ENCODE results near the gene LINGO3. TPM values are rescaled to one million over a fixed set of nuclear protein-coding genes. Genes with fewer than 3 reads are reported as not detected.

LINGO3 gene
- total and polyA plus RNA-seq, 2 donors (not counting 3 experiments of a cell fraction or from before 2014, with no cell fraction given), result not detected

- Histone ChIP-seq H3K9me3 (replicated peaks; ENCODE audit: control insufficient read depth, insufficient read depth, low read length) (no peaks in the 10 kb centered on the region), H3K4me1 (ENCODE audit: control insufficient read depth, extremely low read depth, insufficient read depth, low read length) (peaks cover 5% of the 10 kb centered on the region), H3K9ac (replicated peaks; ENCODE audit: extremely low read depth, insufficient read depth, low read length) (no peak overlapping the region), H2AFZ (ENCODE audit: low read depth, low read length) (no peak overlapping the region), H3K4me3 (replicated peaks in 1 of 3; ENCODE audit: insufficient read depth in 1 of 3, low read depth in 1 of 3, low read length in 3 of 3) (no peak overlapping the region), H3K4me2 (ENCODE audit: insufficient read depth, low read length) (no peak overlapping the region), H3K27ac (ENCODE audit: insufficient read depth, low read depth, low read length) (no peak overlapping the region), H3K27me3 (ENCODE audit: control insufficient read depth in 2 of 2, insufficient read depth in 2 of 2, low read length in 2 of 2) (peaks cover 43 to 56% of the 10 kb centered on the region in 2 experiments), H4K20me1 (replicated peaks; ENCODE audit: control insufficient read depth, extremely low read depth, insufficient read depth, low read length) (no peaks in the 10 kb centered on the region), H3K9me1 (replicated peaks; ENCODE audit: control insufficient read depth, extremely low read depth, insufficient read depth, low read length) (no peaks in the 10 kb centered on the region), H3K79me2 (ENCODE audit: control insufficient read depth, insufficient read depth, low read length) (no peaks in the 10 kb centered on the region), H3K36me3 (ENCODE audit: control insufficient read depth in 2 of 2, extremely low read depth in 1 of 2, insufficient read depth in 2 of 2, low read length in 2 of 2) (no peaks in the 10 kb centered on the region)
- ChIA-PET CTCF (interaction anchor here (0.9 to 2.0 kb wide), 2 partner anchors 11 to 30 kb away, joined by 4 to 7 read pairs; no protein-coding TSS in a partner anchor), POLR2A (no interaction called here)
- DNase-seq (ENCODE audit: low read depth, low spot score) (peak; percentile 26), FAIRE-seq (no peak)
- dilution Hi-C loops (cut with MboI; ENCODE audit: extremely low pct_ligation_motif_present, low sequenced_read_pairs) (no loop called here), intact Hi-C loops (cut with micrococcal nuclease) (no loop called here)
- TF ChIP-seq GATA2 (IDR thresholded peaks at IDR 0.05; ENCODE audit: insufficient read depth, insufficient read length, low read depth, low read length), result no peak
- no peak for TF ChIP-seq JUN (IDR thresholded peaks at IDR 0.05; ENCODE audit: borderline replicate concordance, insufficient read depth, insufficient read length, low read depth)
- peak; percentile 89 for TF ChIP-seq EZH2 (IDR thresholded peaks at IDR 0.05; ENCODE audit: borderline replicate concordance, low read depth, low read length, severe bottlenecking)
- TF ChIP-seq POLR2AphosphoS5 (IDR thresholded peaks at IDR 0.05; ENCODE audit: insufficient read depth, low read depth, low read length), result no peak
- no peak for TF ChIP-seq FOS (IDR thresholded peaks at IDR 0.05; ENCODE audit: borderline replicate concordance, insufficient read depth, low read length)
- no peak for TF ChIP-seq MYC (IDR thresholded peaks at IDR 0.05; ENCODE audit: low read depth, low read length)
- peak in 1 of 2 donors; percentile 8 for TF ChIP-seq CTCF (IDR thresholded peaks at IDR 0.05; ENCODE audit: extremely low read depth in 1 of 2, insufficient read depth in 1 of 2, low read depth in 1 of 2, low read length in 2 of 2)
- no peak for TF ChIP-seq MAX (IDR thresholded peaks at IDR 0.05; ENCODE audit: insufficient read depth, insufficient read length)
- BruUV-seq (replicated peaks), result no TSS peak
Measured at GRCh38 chr19:2291185-2291751, 16.7 kb downstream of the LINGO3 start.

Data from endothelial cell of umbilical vein (primary cell).